GM21367 (cell line): ENCODE measurements around the gene DR1.
"Not testable (repeated sequence)": the region's sequence is repeated elsewhere in the genome, so short reads cannot be mapped to it uniquely, and the experiment has no call there.

Experiments used
- ATAC-seq: cut with Tn5 transposase; IDR thresholded peaks from one replicate; pipeline ENCODE4 v1.9.1; 2021; ENCODE audit not compliant: unreplicated experiment

Gene DR1

GRCh38 chr1:93339171-93339697 lies 6.5 kb upstream of the DR1 start:
- no peak for ATAC-seq

- ATAC-seq = no peak
Observed at GRCh38 chr1:93340090-93340489, 5.6 kb upstream of the DR1 start.

GRCh38 chr1:93344484-93344883 lies 1.2 kb upstream of the DR1 start:
- ATAC-seq = no peak

GRCh38 chr1:93344886-93345632 lies 648 bp upstream of the DR1 start:
- ATAC-seq = no peak

- ATAC-seq = peak; percentile 22
Observed at GRCh38 chr1:93346421-93346993, 800 bp downstream of the DR1 start.

- no peak for ATAC-seq
Observed at GRCh38 chr1:93347334-93347899, 1.7 kb downstream of the DR1 start.

GRCh38 chr1:93348104-93348728 lies 2.5 kb downstream of the DR1 start:
- no peak for ATAC-seq

- no peak for ATAC-seq
Observed at GRCh38 chr1:93349231-93350135, 3.8 kb downstream of the DR1 start.

GRCh38 chr1:93350322-93350721 lies 4.6 kb downstream of the DR1 start:
- no peak for ATAC-seq

GRCh38 chr1:93350875-93351274 lies 5.2 kb downstream of the DR1 start:
- ATAC-seq = no peak

GRCh38 chr1:93351346-93351745 lies 5.6 kb downstream of the DR1 start:
- ATAC-seq = not testable (repeated sequence)

GRCh38 chr1:93352376-93352775 lies 6.7 kb downstream of the DR1 start:
- no peak for ATAC-seq

- ATAC-seq = no peak
Observed at GRCh38 chr1:93353286-93353685, 7.6 kb downstream of the DR1 start.

- no peak for ATAC-seq
Observed at GRCh38 chr1:93354749-93355148, 9.0 kb downstream of the DR1 start.

GRCh38 chr1:93357242-93357641 lies 11.5 kb downstream of the DR1 start:
- ATAC-seq = no peak

GRCh38 chr1:93358293-93358692 lies 12.6 kb downstream of the DR1 start:
- no peak for ATAC-seq

- ATAC-seq = no peak
Observed at GRCh38 chr1:93360111-93360510, 14.4 kb downstream of the DR1 start.

GRCh38 chr1:93362237-93362636 lies 16.5 kb downstream of the DR1 start:
- no peak for ATAC-seq

GRCh38 chr1:93365813-93366212 lies 20.1 kb downstream of the DR1 start:
- no peak for ATAC-seq

GRCh38 chr1:93369734-93370133 lies 24.0 kb downstream of the DR1 start:
- no peak for ATAC-seq
